ENCODE measurements around the gene TCEANC2.

DNA sequence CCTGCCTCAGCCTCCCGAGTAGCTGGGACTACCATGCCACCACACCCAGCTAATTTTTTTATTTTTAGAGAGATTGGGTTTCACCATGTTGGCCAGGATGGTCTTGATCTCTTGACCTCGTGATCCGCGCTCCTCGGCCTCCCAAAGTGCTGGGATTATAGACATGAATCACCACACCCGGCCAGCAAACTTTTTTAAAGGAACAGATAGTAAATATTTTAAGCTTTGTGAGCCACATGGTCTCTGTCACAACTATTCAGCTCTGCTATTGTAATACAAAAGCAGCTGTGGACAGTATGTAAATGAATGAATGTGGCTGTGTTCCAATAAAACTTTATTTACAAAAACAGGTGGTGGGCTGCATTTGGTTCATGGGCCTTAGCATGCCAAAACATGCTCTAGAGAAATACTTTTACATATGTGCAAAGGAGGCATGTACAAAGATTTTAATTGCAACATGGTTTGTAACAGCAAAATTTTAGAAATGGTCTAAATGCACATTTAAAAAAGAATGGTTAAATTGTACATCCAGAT lies 52.4 kb downstream of the TCEANC2 start:
- TF ChIP-seq GATA2 (IDR thresholded peaks at IDR 0.05; ENCODE audit: low read depth, low read length) (no peak), GATA3 (IDR thresholded peaks at IDR 0.05; ENCODE audit: low read depth, low read length) (no peak)

Measured in SH-SY5Y (cell line).